TTC549 (cell line): ENCODE measurements around the gene NEO1.
"Not testable (repeated sequence)": the region's sequence is repeated elsewhere in the genome, so short reads cannot be mapped to it uniquely, and the experiment has no call there.

ENCODE experiments used
- FAIRE-seq: peaks from 2 replicates; lab custom pipeline; 2012; peaks lifted over from hg19 to GRCh38; lab: Jason Lieb, UNC

NEO1 gene

DNA sequence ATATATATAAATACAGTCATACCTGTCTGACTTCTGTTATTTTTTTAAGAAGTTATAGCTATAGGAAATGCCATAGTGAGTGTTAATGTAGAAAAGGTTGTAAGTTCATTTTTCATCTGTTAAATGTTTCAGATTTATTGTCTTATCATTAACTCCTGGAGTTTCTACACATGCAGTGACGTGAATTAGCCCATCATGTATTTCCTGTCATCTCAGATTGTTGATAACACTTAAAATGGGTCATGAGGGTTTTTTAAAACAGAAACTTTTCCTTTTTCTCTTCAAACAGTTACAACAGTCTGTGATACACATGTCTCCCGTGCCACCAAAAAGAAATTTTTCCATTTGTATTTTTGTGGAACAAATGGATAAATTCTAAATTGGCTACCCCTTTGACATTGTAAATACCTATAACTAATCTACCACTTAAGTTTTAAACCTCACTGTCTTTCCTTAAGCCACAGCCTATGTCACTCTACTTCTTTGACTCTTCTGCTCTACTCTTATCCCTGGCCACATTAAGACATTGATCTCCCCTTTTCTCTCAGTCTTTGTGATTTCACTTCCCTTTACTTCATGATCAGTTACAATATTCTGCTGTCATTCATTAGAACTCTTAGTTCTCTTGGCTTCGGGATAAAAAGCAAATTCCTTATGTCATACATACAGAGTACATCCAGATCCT, 89.1 kb downstream of the NEO1 start:
- no peak for FAIRE-seq

DNA sequence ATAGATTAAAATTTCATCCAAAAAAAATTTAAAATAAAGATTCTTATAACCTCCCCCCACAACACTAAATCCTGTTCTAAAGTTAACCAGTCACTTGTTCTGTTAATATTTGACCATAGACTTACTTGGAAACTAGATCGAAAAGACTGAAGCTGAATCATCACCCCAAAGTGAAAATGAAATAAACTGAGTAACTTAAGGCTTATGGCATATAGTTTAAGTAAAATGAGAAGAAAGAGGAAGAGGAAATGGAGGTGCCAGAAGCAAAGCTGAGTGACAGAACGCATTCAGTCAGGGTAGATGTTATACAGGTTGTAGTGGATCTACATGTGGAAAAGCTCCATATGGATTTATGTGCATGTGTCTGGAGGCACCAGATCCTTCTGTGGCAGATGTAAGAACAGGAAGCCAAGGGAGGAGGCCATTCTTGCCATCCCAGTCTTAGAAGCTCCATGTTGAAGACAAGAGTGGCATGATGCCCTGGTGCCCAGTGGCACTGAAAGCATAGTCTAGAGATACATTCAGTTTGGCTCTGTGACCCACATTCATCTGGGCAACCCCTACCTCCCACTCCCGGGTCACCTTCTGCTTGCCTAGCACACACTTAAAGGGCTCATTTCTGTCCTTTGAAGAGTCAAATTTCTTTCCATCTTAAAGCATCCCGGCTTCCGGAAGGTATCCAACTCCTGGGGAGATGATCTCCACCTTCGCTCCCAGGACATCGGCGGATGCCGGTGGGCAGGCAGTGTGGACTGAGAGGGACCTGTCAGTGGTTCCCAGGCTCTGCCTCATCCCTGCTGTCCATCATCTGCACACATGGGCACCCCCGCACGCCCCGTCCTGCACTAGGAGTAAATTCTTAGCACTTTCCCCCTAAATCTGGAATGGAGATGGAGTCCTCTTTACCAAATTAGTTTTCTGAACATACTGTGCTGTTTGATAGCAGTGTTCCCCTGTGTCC, 90.8 kb downstream of the NEO1 start:
- FAIRE-seq: no peak

DNA sequence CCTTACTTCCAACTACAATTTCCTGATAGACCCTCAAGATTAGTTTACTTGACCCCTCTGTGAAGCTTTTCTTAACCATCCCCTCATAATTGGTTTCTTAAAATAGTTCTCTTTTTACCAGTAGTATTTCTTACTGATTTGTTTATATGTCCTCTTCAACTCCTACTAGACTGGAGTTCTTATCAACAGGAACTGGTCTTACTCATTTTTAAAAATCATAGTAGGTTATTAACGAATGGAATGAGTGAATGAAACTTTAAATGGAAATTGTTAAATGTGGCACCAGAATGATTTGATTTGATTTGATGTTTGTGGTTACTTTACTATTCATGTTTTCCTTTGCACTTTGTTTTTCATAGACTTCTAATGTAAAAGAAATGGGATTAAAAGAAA, 91.5 kb downstream of the NEO1 start:
- no peak for FAIRE-seq

DNA sequence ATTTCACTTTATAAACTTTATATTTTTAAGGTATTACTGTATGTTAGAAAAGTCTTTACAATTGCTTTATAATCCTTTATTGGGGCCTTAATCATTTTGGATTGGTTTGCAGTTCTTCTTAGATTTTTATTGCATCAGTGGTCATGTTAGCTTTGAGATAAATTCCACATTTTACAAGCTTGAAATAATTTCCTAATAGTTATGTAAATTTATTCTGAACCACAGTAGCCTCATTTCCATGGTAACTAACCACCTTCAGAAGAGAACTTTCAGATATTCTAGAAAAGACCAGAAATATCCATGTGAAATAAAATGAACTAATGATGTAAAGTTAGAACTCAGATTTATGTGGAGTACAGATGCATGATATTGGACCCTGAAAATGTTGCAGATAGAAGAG, 94.2 kb downstream of the NEO1 start:
- FAIRE-seq: no peak

DNA sequence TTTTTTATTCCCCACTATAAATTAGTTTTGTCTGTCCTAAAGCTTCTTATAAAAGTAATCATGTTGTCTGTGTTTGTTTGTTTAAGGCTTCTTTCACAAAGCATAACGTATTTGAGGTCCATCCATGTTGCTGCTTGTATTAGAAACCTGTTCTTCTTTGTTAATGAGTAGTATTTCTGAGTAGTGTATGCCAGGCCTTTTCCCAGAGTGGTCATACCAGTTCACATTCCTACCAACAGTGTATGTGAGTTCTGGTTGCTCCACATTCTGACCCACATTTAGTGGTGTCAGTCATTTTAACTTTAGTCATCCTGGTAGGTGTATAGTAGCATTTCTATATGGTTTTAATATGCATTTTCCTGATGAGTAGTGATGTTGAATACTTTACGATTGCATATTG, 98.6 kb downstream of the NEO1 start:
- no peak for FAIRE-seq

DNA sequence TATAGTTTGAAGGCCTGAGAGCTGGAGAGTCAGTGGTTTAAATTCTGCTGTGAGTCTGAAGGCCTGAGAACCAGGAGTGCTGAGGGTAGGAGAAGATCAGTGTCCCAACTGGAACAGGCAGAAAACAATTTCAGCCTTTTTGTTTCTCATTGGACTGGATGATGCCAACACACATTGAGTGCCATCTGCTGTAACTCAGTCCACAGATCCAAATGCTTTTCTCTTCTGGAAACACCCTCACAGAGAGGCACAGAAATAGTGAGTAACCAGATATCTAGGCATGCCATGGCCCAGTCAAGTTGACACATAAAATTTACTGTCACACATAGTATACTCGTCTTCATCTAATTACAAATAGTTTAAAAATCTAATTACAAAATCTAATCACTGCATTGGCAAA, 100.8 kb downstream of the NEO1 start:
- FAIRE-seq: no peak

DNA sequence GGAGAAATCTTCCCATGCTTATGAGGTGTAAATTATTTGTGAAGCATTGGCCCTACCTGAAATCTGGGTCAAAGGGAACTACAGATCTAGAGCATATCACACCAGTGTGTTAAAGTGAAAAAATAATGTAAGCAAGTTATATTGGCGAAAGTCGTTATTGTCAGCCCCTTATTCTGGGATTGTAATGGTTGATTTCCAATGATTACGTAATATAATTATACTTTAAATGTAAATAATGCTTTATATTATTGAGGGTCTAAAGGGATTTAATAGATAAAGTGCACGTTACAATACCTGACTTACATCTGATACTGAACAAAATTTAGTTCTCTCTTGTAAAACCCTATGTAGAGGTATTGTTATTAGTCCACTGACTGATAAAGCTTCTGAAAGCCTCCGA, 101.2 kb downstream of the NEO1 start:
- no peak for FAIRE-seq

DNA sequence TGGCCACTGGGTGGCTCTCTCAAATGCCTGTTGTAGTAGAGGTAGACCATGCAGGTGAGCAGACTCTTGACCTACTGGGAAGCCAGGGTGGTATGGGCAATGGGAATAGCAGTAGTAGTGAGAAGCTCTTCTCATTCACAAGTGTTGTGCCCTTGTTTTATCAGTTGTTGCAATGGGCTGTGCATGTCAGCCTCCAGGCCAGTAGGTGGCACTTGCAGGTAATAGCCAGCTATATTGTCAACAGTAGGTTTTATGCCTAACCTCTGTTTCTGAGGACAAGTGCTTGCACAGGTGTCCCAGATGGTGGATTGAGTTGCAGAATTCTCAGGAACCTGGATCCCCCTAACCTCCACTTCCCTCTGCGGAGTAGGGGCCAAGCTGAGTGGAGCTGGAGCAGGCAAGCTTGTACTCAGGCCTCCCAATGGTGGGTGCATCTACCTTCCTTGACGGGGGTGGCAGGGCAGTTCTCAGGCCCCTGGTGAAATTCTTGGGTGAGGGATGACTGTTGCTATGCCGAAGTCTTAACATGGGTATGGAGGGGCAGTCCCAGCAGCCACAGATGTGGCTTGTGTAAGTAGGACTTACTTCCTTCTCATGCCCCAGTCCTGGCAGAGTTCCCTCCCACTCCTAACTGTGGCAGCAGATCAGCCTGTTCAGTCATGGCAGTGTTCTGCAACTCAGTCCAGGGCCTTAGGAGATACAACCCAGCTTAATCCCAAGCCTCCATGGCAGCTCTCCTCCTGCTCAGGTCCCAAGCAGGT, 104.3 kb downstream of the NEO1 start:
- no peak for FAIRE-seq

DNA sequence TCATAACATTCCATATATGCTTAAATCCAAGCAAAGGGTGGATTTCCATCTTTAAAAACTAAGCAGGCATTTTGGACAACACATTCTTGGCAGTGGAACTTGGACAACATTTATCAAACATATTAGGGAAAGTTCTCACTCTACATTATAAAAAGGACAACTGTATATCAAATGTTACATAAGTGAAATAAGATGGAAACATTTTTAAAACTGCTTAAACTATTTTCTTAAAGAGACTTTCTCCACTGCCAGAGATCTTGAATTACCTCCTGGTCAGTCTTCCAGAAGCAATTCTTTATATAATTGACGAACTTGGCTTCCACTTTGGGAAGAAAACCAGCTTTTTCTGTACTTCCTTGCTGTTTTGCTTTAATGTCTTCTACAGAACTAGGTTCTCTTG, 109.3 kb downstream of the NEO1 start:
- no peak for FAIRE-seq

DNA sequence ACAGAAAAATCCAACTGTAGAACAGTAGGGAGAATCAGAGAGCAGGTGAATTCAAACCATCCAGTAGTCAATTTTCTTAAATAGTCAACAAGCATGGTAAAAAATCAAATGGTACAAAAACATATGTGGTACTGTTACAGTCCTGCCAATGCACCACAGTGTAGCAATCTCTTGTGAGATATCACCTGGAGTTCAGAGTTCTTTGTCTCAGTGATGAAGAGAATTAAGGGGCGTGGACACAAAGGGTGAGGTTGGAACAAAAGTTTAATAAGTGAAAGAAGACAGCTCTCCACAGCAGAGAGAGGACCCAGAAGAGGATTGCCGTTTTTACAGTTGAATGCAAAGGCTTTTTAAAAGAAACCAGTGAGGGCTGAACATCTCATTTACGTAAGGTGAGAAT, 113.2 kb downstream of the NEO1 start:
- no peak for FAIRE-seq

DNA sequence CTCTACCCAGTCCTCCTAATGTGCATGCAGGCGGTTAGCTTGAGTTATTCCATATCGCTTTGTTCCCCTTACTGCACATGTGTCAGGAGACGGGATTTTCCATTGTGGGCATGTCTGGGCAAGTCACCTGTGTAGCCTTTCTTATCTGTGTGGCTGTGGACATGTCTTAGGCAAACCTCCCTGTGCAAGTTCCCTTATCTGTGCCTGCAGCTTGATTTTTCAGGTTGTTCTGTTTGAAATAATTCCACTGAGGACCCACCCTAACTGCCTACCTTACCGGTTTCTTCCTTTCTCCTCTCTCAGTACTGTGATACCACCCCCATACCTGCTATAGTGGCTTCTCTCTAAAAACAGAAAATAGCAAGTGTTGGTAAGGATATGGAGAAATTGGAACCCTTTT, 113.6 kb downstream of the NEO1 start:
- FAIRE-seq: no peak

DNA sequence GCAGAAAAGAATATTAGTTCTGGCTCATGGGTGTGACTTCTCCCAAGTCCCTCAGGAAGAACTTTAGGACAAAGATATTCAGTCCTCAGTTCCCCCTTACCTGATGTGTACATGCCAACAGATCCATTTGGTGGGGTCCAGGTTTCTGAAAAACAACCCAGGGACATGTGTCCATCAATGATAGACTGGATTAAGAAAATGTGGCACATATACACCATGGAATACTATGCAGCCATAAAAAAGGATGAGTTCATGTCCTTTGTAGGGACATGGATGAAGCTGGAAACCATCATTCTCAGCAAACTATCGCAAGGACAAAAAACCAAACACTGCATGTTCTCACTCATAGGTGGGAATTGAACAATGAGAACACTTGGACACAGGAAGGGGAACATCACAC, 114.4 kb downstream of the NEO1 start:
- FAIRE-seq: not testable (repeated sequence)

DNA sequence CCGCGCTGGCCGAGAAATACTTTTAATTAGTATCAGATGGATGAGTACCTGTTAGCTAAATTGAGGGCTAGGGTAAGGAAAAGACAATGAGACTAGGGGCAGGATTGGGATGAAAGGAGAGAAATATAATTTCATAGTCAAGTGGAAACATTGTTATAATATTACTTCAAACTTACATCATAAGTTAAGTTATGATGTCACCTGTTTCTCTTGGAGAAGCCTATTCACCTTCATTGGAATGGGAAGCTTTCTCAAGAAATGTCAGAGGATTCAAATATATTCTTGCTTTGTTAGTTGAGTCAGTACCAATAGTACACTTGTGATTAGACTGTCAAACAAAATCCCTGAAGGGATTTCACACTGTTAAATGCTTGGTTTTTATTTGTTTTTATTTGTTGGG, 116.2 kb downstream of the NEO1 start:
- FAIRE-seq: no peak

DNA sequence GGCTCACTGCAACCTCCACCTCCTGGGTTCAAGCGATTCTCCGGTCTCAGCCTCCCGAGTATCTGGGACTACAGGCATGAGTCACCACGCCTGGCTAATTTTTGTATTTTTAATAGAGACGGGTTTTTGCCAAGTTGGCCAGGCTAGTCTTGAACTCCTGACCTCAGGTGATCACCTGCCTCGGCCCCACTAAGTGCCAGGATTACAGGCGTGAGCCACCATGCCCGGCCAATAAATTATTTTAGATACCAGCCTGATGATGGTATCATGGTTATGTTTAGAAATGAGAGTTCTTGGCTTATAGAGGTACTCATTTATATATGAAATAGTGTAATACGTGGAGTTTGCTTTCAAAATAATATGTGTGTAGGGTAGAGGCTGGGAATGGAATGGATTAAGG, 119.4 kb downstream of the NEO1 start:
- FAIRE-seq: no peak

DNA sequence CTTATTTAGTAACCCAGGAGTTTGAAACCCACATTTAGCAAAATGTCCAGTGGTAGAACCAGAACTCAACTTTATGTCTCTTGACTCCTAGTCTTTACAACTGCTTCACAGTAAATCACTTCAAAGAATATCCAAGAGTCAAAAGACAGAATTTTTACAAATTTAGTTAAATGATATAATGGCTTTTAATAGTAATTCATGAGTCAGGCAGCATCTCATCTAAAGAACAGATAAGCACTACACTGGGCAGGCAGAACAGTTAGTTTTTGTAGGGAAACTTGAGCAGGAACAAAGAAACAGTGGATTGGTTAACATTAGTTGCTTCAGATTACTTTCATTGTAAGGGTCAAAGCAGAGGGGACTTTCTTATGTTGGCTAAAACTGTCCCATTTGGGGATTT, 120.2 kb downstream of the NEO1 start:
- no peak for FAIRE-seq

DNA sequence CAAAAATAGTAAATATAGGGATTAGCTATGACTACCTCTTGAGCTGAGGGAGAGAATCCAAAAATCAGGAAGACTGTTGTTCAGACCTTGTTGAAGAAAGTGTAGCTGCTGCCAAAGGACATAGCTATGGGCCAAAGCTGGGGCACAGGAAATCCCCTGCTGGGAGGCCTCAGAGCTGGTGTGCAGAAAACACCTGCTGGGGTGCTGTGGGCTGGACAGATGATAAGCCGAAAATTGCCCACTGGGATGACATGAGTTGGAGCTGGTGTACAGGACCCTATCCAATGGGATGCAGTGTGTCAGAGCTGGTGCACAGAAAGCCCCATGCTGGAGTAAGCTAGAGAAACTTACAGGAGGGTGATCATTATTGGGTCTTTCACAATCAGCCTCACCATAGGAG, 121.9 kb downstream of the NEO1 start:
- FAIRE-seq: no peak

DNA sequence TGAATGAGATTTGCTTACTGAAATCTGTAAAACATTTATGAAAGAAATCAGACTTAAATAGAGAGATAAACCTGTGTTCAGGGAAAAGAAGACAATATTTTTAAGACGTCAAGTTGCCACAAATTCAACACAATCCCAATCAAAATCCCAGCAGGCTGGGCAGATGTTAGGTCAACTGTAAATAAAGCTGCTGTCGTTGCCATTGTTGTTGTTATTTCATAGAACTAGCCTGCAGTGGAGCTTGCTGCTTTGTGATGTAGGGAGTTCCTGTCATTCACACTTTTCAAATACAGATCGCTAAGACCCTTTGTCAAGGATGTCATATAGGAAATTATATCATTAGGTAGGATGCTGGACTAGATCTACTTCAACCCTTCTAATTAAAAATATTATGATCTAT, 123.1 kb downstream of the NEO1 start:
- FAIRE-seq: no peak

DNA sequence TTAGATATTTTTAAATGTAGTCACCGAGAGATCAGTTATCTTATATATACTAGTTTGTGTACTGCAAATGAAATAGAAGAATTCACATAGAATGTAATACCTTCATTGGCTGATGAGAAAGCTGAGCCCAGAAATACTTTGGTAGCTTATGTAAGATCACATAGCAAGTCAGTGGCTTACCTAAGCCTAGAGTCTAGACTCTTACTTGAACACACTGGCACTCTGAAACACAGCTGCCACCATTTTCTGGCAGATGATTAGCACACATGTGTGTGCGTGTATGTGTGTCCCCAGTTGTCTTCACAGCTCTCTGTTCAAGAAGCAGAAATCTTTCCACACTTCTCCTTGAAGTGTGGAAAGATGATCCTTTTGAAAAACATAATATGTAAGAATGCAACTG, 124.3 kb downstream of the NEO1 start:
- FAIRE-seq: no peak

DNA sequence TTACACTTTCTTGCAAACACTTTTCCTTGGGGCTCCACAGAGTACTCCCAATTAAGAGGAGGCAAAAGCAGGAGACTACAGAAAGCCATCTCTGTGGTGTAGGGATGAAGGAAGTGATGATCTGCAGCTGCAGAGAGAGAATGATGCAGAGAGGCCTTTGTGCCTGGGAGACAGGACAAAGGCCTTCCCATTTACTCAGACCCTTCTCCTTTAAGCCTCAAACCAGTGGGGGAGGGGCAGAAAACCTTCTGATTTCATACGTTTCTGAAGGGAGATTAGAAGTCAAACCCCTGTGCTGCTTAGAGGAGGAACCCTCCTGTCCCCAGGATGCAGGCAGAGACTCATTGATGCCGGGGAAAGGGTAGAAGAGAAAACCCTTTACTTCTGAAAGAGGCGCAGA, 130.8 kb downstream of the NEO1 start:
- FAIRE-seq: no peak

DNA sequence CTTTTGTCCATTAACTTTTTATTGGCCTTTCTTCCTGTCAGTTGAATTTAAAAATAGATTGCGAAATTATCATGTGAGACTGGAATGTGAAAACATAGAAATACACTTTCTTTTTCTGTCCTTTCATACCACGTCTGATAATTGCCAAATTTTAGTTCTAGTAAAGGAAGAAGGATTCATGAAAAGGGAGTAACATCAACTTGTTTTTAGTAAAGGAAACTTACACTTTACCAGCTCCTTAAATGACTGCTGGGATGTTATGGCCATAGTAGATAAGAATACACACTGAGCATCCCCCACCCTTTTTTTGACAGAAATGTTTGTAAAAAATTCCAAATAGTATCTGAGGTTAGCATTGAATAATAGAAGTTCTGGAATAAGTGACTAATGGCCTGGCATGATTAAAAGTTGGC, 137.9 kb downstream of the NEO1 start:
- FAIRE-seq: no peak

DNA sequence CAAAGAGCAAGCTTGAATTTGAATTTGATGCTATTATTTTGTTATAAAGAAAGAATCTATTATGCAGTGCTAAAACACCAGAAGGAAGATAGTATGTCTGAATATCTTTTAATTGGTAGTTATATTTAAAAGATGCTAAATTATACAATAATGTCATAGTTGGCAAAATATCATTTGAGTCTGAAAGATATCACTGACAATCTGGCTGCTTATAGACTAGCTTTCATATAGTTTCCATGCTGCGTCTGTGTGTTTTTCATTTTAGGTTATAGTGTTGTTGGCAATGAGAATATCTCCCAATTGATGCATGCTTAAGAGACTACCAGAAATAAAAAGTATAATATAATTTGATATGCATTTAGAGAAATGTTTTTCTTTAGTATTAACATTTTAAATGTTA, 142.9 kb downstream of the NEO1 start:
- no peak for FAIRE-seq

DNA sequence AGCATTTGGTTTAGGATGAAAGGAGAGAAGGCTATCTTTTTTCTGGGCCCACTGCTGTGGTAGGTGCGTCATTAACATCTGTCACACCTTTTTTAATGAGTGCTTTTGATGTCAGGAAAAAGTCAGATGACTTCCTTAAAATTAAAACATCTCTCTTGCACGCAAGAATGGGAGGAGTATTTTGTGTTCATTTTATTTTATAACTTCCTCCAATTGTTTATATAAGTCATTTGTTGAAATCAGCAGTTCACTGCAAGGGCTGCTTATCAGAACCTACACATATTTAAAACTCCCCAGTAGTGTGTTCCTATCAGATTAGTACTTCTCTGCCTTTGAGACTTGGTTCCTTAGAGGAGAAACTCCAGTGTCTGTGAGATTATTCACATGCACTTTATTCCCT, 143.8 kb downstream of the NEO1 start:
- no peak for FAIRE-seq

DNA sequence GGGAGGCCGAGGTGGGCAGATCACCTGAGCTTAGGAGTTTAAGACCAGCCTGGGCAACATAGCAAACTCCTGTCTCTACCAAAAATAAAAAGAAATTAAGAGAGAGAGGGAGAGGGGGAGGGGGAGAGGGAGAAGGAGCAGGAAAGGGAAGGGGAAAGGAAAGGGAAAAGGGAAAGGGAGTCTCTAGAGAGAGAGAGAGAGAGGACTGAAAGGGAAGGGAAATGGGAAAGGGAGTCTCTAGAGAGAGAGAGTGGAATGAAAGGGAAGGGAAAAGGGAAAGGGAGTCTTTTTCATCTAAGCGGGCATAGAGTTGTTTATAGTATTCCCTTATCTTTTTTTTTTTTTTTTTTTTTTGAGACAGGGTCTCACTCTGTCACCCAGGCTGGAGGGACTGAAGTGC, 148.1 kb downstream of the NEO1 start:
- FAIRE-seq: no peak
